ENCODE data around the gene ETFRF1.

Gene ETFRF1, protein sequence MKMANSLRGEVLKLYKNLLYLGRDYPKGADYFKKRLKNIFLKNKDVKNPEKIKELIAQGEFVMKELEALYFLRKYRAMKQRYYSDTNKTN

DNA sequence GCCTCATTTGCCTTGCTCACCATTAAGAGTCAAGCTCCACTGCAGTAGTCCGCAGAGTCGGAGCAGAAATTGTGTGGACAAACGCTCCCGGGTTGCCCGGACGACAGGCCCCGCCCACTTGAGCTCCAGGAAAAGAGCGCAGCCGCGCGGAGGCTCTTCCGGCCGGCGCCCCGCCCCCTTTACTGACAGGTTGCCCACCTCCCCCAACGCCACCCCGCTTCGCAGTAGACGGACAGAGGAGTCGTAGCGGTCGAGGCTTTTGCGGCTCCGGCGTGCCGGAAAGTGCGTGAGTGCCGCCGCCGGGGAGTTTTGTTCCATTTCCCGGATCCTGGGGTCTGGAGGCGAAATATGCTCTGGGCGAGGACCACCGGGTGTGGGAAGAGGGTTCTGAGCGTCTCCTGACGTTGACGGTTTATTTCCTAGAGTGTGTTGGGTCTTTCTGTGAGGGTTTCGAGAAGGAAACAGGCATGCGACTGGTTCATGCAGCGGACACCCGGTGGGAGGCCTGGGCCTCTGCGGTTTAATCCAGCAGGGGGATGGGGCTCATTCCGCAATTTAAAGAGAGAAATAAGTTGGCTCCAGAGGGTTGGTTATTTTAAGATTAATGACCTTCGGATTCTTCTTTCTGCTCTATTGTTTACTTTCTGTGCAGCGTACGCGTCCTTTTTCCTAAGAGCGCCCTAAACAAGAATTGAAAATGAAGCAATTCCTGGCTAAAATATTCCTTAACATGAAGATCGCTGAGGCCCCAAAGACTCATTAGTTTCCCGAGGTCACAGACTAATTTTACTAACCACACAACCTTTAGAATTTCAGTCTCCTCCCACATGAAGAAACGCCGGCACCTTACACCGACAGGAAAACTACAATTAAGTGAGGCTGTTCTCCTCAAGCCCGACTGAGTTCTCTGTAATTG lies at the start of gene ETFRF1, which contains the start of gene DNAI7:
Gene ETFRF1, plus strand, starts transcription at position 182 of the 916 bp plus-strand sequence. CDS start 8,720 bp downstream, outside the sequence.
Gene DNAI7, minus strand, starts transcription at position 105 of the 916 bp plus-strand sequence. Its CDS starts 82 bp downstream, at position 23.
- H3K27ac ChIP-seq = peak within 1 kb of the TSS; percentile 60
- peak; percentile 53 for DNase-seq (ENCODE audit: low read depth, low spot score)

DNA sequence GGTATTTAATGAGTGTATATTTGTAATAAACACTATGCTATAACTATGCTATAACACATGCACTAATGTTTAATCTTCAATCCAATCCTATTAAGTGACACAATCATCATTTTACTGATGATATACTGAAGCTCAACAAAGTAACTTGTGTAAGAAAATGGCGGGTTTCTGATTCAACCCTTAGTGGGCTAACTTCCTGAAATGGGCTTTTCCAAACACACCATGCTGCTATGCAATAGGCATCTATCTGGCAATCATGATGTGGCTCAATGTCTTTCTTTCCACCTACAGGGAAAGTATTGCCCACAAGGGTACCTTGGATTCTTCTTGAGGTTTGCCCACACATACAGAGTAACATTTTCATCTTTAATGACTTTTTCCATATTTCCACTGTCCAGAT lies 48.4 kb upstream of the ETFRF1 start:
- no peak overlapping the region for H3K27ac ChIP-seq
- no peak for DNase-seq (ENCODE audit: low read depth, low spot score)

DNA sequence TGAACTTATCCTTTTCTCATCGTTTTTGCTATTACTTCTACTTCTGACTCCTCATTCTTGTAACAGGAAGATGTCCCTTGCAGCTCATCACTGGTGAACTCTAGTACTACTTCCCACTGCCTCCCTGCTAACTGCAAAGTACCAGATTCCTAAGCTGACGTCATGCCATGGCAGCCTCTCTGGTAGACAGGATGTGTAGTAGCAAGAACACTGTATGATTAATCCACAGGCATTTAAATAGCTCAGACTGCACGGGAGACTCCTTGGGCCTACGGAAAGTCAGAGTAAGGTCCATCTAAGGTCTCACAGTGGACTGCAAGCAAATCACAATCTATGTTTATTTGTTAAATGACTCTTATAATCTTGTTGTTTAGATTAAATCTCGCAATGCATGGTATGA lies 43.6 kb upstream of the ETFRF1 start:
- H3K27ac ChIP-seq = peak overlapping the region; percentile 11
- DNase-seq (ENCODE audit: low read depth, low spot score) = peak; percentile 72

DNA sequence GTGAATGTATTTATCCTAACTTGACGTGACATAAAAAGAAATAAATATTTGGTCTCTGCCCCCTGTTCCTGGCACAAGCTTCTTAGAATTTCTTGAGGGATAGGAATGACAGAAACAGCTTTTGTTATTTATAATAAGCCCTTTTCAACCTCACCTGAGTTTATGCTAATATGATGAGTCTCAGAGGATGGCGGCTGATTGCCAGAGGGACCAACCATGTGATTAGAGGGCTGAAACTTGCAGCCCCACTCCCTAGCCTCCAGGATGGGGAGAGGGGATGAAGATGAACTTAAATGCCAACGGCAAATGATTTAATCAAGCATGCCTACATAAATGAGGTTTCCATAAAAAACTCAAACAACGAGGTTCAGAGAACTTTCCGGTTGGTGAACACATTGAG lies 43.0 kb upstream of the ETFRF1 start:
- no peak for DNase-seq (ENCODE audit: low read depth, low spot score)
- H3K27ac ChIP-seq = peak overlapping the region; percentile 11

DNA sequence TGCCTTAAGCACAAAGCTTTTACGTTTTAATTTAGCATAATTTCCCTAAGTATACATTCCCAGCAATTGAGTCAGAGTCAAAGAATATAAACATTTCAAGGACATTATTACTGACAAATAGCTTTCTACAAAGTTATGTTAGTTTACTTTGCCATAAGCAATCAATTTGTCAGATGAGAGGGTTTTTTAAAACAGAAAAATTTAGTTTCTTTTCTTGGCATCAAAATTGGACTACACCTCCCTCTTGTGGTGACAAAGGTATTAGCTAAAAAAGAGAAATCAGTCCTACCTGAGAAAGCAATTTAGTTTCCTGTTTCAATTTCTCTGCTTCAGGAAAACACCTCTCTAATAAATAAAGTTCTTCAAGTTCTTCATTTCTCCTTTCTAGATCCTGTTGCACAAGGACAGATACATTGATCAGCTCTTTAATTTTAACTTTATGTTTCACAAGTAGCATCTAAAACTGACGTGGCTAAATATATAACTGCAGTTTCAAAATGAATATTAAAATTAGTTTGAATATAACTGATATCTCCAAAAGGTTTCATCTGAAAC lies 39.9 kb upstream of the ETFRF1 start:
- DNase-seq (ENCODE audit: low read depth, low spot score) = no peak
- H3K27ac ChIP-seq = no peak overlapping the region

DNA sequence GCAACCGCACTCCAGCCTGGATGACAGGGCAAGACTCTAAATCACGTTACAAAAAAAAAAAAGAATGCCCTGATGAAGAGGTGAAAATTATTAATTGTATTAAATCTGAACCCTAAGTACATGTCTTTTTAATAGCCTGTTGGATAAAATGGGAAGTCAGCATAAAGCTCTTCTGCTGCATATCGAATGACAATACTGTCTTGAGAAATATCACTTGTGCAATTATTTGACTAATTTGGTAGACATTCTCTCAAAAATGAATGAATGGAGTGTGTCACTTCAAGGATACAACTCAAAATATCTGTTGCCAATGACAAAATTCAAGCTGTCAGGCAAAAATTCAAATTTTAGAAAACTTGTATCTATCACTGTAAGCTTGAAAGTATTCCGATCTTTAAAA lies 39.0 kb upstream of the ETFRF1 start:
- no peak for DNase-seq (ENCODE audit: low read depth, low spot score)
- no peak overlapping the region for H3K27ac ChIP-seq

DNA sequence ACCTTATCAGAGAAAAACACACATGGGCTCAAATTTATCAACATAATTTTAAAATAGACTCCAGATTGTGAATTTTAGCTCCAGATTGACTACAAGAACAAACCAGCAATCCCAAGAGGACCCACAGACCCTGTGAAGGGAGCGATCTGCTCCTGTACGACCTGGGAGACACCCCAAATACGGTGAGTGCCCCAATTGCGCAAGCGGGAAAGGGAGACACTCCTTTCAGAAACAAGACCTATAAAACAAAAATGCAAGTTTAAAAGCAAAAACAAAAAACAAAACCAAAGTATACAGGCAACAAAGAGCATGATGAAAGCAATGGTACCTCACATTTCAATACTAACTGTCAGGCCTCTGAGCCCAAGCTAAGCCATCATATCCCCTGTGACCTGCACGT lies 32.2 kb upstream of the ETFRF1 start:
- H3K27ac ChIP-seq = no peak overlapping the region
- no peak for DNase-seq (ENCODE audit: low read depth, low spot score)

DNA sequence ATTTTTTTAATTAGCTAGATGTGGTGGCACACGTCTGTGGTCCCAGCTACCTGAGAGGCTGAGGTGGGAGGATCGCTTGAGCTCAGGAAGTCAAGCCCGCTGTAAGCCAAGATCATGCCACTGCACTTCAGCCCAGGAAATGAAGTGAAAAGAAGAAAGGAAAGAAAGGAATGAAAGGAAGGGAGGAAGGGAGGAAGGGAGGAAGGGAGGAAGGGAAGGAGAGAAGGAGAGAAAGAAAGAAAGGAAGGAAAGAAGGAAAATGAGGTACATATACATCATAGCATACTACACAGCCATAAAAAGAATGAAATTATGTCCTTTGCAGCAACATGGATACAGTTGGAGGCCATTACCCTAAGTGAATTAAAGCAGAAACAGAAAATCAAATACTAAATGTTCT lies 12.3 kb upstream of the ETFRF1 start:
- DNase-seq (ENCODE audit: low read depth, low spot score) = no peak
- H3K27ac ChIP-seq = no peak overlapping the region

DNA sequence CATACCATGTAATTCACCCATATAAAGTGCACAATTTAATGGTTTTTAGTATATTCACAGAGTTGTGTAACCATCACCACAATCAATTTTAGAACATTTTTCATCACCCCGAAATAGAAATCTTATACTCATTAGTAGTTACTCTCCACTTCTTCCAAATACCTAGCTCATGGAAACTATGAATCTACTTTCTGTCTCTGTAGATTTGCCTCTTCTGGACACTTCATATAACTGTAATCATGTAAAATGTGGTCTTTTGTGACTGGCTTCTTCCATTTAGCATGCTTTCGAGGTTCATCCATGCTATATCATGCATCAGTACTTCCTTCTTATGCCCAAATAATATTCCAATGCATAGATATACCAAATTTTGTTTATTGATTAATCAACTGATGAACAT lies 10.9 kb upstream of the ETFRF1 start:
- no peak for DNase-seq (ENCODE audit: low read depth, low spot score)
- no peak overlapping the region for H3K27ac ChIP-seq

DNA sequence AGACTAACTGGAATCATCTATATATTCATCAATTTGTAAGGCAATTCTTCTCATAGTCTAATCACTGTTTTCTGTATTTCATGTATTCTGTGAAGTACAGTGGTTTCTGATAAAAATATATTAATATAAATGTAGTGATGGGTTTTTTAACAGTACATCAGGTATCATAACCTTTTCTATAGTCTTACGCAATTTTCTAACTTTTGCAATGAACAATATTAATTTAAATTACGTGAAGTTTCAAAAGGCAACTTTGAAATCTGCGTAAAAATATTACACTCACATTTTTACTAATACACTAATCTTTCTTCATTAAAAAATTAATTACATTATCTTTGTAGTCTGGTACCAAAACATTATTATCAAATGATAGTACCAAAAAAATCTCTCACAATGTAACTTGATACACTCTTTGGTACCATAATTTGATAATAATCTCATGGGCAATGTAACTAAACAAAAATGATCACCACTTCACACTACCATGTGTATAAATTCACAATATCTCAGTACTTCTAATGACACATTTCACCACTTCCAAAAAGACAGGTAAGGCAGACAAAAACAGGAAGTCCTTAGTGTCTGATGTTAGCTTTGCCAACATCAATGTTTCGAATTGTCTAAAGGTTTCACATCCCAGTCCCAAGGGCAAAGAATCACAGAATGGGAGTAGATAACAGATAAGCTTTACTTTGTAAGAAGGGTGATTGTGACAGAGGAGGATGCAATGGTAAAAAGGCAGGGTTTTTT lies 8.8 kb upstream of the ETFRF1 start:
- no peak for DNase-seq (ENCODE audit: low read depth, low spot score)
- no peak overlapping the region for H3K27ac ChIP-seq

DNA sequence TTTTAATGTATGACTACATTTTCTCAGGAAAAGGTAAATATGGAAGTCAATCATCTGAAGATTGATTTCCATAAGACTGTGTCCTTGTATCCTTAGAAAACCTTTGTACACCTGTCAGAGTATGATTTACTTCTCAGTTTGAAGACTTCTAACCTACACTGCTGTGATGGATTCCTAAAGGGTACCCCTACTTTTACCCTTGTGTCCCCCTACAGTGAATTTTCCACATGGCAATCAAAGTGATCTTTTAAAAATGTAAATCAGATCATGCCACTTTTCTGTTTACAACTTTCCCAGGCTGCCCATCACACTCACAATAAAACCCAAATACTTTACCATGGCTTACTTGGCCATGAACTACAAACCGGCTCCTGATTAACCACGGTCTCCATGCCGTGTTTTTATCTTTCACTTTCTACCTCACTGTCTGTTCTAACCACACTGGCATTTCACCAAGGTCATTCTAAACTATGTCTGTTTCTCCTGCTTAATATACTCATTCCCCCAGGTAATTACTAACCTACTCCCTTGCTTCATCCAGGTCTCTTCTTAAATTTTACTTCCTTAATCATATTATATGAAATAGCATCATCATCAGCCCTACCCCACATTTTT lies 8.1 kb upstream of the ETFRF1 start:
- no peak overlapping the region for H3K27ac ChIP-seq

DNA sequence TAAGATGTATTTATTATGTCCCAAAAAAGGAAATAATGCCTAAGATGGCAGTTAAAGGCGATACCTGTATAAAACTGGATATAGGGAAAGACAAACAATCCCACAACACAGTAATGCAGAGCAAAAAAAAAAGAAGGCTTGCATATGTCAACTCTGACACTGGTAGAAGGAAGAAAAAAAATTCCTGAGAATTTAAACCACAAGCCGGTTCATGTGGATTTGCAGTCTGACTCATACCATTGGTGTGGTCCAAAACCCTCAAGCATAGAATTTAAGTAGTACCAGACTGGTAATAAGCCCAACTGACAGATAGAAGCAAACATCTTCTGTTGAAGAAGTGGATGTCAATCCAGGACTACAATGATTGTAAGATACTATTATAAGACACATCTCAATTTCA lies 7.3 kb upstream of the ETFRF1 start:
- DNase-seq (ENCODE audit: low read depth, low spot score) = peak; percentile 44
- H3K27ac ChIP-seq = no peak overlapping the region

More for the DNA sequence above, 8.1 kb upstream of the ETFRF1 start:
- DNase-seq (ENCODE audit: low read depth, low spot score) = no peak

DNA sequence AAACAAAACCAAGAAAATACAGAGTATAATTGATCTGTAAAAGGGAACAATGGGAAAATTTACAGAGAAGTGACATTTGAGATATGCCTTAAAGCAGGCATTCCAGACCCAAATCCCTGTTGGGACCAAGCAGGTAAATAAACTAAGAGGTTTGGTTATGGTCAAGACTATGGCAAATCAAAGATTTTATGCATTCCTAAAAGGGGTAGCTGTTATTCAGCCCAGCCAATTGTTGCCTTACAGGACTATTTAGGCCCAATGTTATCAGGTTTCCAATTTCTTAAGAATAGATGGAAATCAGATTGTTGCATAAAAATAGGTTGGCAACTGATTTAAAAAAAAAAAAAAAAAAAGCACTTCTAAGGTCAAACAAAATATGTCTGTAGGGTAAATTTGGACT lies 5.4 kb upstream of the ETFRF1 start:
- DNase-seq (ENCODE audit: low read depth, low spot score) = no peak
- no peak overlapping the region for H3K27ac ChIP-seq

DNA sequence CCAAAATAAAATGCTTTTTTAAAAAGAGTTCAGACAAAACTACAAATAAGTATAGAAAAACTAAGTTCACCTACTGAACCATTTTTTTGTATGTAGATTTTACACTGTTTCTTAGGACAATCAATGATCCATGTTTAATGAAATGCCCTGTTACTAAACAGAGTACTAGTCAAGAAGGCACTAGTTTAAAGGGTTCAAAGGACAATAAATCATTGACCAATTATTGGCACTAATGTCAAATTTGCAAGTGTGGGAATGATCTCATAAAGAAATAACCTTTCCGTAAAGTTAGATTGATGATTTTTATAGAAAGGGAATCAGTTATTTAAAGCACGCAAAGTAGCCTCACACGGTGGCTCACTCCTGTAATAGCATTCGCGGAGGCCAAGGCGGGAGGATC lies 4.2 kb upstream of the ETFRF1 start:
- H3K27ac ChIP-seq = no peak overlapping the region
- DNase-seq (ENCODE audit: low read depth, low spot score) = no peak

DNA sequence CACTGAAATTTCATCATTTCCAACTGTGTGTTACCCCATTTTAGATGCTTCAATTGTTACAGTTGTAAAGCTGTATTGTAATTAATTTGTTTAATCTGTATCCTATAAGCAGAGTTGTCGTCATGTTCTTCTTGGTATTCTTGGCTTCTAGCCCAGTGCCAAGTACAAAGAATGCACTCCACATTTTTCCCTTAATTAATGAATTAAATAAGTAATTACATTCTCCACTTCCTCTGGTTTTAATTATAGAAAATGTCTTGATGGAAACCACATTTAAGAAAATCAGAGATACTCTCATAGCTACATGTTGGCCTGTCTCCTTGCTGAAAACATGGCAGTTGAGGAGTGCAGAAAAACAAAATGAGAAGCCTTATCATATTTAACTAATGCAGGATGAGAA lies 823 bp upstream of the ETFRF1 start:
- DNase-seq (ENCODE audit: low read depth, low spot score) = no peak
- H3K27ac ChIP-seq = no peak overlapping the region

DNA sequence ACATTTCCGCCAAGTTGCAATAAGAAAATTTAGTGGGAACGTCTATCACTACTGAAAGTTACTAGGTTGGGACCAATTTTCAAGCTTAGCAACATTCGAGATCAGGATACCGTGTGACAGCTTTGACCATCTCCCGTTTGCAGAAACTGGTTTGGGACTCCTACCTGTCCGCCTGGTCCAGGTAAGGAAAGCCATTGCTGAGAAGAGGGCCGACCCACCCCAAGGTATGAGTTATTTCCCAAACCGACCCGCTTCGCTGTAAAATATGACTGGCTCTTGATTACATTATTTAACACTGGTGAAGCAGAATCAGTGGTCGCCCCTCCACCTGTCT lies 348 bp upstream of the ETFRF1 start:
- DNase-seq (ENCODE audit: low read depth, low spot score) = no peak
- H3K27ac ChIP-seq = no peak overlapping the region

DNA sequence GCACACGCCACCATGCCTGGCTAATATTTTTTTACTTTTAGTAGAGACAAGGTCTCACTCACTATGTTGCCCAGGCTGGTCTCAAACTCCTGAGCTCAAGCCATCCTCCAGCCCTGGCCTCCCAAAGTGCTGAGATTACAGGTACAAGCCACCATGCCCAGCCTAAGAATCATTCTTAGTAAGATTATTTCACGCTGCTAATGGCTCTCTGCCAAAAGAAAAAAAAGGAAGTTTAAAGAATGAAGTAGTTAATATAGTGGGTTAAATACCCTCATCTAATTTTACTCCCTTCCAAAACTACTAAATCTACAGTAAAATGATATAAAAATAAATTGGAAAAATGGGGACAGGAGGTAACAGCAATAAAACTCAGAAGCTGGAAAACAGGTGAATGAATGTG lies 2.6 kb downstream of the ETFRF1 start:
- no peak for DNase-seq (ENCODE audit: low read depth, low spot score)
- H3K27ac ChIP-seq = no peak overlapping the region

DNA sequence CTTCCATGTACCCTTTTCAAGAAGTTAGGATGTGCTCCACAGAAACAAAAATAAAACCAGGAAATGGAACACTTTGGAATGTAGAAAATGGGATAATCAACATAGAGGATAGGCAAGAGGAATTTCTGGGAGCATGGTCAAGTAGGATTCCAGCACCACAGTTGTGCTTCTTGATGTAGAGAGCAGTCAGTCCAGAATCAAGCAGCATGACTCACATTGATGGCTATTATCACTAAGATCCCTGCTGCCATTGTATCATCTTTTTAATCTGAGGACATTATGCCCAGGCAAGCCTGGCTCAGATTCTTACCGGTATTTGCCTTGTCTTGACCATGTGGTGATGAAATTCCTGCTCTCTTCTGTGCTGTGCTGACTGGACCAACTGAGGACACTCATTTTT lies 5.7 kb downstream of the ETFRF1 start:
- DNase-seq (ENCODE audit: low read depth, low spot score) = no peak
- peak overlapping the region; percentile 39 for H3K27ac ChIP-seq

DNA sequence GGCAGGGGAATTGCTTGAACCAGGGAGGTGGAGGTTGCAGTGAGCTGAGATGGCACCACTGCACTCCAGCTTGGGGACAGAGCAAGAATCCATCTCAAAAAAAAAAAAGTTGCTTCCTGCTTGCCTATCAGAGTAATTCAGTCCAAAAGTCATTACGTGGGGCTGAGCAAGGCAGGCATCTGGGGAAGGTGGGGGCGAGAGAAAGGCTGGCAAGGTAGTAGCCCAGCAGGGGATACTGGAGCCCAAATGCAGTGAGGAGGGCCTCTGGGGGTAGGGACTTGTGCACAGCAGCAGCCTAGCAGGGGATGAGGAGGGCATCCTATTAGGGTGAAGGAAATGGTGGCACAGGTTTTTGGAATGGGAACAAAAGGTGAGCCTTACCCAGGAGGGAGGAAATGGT lies 7.1 kb downstream of the ETFRF1 start:
- H3K27ac ChIP-seq = no peak overlapping the region
- DNase-seq (ENCODE audit: low read depth, low spot score) = no peak

DNA sequence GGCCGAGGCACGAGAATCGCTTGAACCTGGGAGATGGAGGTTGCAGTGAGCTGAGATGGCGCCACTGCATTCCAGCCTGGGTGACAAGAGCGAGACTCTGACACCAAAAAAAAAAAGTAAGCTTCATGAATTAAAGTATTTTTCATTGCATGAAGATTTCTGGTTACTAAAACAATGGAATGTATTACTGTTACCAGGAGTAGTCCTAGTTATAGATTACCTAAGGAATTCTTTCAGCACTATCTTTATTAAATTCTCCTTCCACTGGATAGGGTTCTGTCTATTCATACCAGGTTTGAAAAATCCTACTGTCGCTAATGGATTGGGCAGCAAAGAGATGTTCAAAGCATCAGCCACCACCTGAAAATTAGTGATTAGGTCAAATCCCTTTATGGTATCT lies 12.4 kb downstream of the ETFRF1 start:
- H3K27ac ChIP-seq = no peak overlapping the region
- DNase-seq (ENCODE audit: low read depth, low spot score) = no peak

DNA sequence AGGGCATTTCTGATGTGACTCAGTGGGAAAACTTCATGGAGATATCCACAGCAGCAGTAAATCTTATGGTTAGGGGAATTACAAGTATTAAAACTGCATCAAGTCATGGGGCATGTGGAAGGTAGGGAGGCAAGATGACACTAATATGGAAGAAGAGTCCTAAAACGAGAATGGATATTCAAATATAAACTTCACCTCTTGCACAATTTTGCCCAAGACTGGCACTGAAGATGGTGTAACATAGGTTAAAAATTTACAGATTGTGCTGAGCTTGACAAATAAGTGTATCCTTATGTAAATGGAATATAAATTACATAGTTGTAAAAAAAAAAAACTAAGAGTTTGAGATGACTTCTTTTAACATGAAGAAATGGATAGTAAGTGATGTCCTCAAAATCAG lies 12.8 kb downstream of the ETFRF1 start:
- no peak for DNase-seq (ENCODE audit: low read depth, low spot score)
- H3K27ac ChIP-seq = no peak overlapping the region

Data from epithelial cell of prostate (primary cell).